NCI-H748 treated with DMSO at 0.1 percent for 48 hours (cell line): ENCODE data around the gene TMEM89.
A peak's percentile ranks its signal among the peaks of the same experiment; 100 is the strongest.

Source experiments
- DNase-seq: peaks from one replicate; lab custom pipeline; 2025; lab: John Stamatoyannopoulos, UW

TMEM89 gene, protein sequence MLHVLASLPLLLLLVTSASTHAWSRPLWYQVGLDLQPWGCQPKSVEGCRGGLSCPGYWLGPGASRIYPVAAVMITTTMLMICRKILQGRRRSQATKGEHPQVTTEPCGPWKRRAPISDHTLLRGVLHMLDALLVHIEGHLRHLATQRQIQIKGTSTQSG

DNA sequence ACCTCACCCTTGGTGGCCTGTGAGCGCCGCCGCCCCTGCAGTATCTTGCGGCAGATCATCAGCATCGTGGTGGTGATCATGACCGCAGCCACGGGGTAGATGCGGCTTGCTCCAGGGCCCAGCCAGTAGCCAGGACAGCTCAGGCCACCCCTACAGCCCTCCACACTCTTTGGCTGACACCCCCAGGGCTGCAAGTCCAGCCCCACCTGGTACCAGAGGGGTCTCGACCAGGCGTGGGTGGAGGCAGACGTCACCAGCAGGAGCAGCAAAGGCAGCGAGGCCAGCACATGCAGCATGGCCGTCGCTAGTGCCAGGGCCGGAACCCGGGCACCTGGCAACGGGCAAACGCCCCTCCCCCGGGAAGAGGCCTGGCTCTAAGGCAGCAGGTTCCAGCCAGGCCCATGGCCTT is at the start of gene TMEM89:
TSS of gene TMEM89 (minus strand) at position 309 of the 409 bp plus-strand sequence. CDS start at position 296, 13 bp downstream.
- no peak for DNase-seq

DNA sequence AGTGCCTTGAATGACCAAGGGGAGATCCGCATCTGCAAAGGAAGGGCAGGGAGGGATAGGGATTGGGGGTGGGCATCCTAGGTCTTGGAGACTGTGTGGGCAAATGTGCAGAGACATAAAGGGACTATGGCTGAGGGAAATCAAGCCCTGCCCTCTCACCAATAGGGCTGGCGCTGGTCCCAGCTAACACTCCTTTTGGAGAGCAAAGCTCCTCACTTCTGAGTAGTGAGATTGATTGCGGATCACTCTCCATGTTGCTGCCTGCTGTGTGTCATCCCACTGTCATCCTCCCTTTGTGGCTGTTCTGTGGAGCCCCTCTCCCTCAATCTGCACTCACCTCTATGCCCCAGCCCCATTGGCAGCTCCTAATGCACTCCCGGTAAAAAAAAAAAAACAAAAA is 43.4 kb upstream of the TMEM89 start:
- DNase-seq, result no peak

DNA sequence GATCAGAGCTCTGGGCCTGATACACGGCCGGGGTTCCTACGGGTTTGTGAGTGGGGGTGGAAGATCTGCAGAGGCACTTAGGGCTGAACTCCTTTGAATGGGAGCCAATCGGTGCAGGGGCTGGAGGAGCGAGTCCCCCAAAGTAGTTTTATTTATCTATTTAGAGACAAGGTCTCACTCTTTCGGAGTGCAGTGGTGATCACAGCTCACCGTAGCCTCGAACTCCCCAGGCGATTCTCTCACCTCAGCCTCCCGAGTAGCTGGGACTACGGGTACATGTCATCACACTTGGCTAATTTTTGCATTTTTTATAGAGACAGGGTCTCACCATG is 42.7 kb upstream of the TMEM89 start:
- no peak for DNase-seq

DNA sequence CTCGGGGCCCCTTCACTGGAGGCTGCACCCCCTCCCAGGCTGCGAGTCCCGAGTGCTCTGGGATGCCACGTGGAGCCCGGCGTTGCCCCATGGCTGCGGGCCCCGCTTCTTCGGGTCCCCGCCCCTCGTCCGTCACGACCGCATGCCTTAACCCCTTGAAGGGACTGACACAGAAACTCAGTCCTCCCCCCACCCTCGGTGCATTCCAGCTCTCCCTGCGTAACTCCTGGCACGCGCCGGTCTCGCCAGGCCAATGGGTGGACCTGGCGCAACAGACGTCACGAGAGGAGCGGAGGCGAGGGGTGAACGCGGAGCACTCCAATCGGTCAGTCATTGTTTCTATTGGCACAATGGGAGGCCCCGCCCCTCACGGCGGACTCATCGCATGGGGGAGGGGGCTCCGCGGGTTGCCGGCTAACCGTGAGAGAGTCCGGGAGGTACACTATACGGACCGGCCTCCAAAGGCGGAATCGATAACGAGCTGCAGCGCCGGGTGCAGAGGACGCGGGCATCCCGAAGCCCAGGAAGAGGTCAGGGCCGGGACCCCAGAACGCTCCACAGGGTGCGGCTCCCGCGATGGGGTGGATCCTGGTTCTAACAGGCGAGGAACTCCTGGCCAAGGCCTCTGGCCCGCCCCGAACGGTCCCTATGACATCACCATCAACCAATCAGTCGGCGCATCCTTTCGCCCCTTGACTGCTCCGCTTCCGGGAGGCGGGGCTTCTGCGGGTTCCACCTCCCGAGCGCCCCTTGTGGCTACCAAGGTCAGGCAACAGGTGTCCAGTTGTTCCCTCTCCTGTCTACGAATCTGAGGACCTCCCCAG is 42.1 kb upstream of the TMEM89 start:
- peak; percentile 86 for DNase-seq

DNA sequence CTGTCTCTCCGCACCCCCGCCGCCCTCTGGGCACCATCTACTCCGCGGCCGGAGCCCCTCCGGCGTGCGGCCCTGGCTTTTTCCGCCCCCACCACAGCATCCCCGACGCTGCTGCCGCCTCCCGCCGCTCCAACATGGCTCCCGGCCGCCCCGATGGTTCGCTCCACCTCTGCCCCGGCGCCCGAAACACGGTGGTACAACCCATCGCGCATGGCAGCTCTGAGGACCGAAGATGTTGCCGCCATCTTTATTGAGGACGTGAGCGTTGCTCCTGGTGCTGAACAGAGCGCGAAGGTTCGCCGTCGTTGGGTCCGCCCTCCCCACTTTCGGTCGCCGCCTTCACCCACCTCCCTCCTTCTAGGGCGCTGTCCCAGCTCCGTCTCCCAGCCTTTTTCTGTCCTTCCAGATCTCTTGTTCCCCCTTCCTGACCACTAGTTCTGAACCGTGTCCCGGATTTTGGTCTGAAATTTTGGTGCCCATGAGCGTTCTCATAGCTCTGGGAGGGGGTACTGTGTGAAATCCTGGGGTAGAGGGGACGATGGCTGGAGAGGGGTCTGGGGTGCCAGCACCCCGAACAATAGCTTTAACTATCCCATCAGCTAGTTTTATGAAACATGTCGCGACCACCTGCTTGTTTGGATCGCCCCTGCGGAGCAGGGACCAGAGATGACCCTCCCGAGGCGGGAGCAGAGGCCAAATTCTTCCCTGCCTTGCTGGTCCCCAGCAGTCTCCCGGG is 41.4 kb upstream of the TMEM89 start, which contains the start of gene CELSR3:
TSS of gene CELSR3 (minus strand) at position 134 of the 736 bp plus-strand sequence. CDS start 252 bp downstream, outside the sequence.
- peak; percentile 49 for DNase-seq

DNA sequence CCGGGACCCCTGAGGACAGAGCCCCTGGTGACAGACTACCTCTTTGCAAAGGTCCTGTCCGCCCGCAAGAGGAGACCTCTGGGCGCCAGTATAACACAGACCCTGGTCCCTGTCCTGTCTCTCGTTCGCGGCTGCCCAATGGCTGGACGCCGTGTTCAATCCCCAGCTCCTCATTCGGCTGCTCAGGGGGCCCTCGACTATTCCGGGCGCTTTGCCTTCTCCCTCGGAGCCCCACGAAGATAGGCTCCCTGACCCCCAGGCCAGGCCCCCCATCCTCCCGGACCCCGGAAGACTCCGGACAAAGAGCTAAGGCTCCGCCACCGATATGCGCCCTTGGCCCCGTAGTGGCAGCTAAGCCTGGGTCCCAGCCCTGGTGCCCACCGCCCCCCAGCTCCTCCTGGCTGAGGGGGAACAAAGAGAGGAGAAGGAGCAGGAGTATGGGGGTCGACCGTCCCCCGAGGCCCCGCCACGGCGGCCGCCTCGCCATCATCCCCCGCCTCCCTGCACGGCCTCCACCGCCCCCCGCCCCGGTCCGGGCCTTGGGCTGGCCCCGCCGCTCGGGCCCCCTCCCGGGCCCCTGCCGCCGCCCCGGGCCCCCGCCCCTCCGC is 40.7 kb upstream of the TMEM89 start:
- DNase-seq, result no peak

DNA sequence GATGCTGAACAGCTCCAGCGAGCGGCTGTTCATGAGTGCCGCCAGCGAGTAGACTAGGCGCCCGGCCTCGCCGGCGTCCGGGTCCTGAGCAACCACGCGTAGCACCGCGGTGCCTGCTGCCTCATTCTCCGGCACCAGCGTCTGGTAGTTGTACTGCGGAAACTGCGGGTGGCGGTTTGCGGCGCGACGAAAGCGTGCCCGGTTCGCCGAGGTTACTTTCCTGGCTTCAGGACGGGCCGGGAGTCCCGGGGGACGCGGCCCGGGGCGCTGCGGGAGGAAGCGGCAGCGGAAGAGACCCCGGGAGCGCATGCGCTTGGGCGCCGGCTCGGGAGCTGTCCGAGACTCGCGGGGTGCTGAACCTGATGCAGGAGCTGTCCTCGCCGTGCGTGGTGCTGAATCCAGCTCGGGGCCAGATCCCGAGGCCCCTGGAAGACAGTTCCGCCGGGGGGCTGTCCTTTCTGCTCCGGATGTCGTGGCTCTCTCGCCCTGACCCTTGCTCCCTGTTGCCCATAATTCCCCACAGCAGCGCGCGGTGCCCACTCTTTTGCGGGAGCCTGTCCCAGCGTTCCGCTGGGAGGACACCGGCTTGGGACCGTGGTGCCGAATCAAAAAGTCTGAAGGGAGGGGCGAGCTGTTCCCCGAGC is 40.1 kb upstream of the TMEM89 start:
- no peak for DNase-seq

DNA sequence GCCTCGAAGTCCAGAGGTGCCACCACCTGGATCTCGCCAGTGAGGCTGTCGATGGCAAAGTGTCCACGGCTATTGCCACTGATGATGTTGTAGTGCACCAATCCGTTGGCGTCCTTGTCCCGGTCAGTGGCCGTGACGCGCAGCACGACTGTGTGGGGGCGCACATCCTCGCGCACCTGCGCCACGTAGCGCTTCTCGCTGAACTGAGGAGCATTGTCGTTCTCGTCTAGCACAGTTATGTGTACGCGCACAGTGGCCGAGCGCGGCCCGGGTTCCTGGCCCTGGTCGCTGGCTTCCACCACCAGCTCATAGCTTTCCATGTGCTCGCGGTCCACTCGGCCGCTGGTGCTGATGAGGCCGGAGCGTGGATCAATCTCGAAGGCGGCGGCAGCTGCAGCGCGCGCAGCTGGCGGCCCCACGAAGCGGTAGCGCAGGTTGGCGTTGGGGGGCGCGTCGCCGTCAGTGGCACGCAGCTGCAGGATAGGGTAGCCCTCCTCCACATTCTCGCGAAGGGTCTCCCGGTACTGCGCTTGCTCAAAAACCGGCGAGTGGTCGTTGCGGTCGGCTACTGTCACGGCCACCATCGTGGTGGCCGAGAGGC is 39.3 kb upstream of the TMEM89 start:
- no peak for DNase-seq

DNA sequence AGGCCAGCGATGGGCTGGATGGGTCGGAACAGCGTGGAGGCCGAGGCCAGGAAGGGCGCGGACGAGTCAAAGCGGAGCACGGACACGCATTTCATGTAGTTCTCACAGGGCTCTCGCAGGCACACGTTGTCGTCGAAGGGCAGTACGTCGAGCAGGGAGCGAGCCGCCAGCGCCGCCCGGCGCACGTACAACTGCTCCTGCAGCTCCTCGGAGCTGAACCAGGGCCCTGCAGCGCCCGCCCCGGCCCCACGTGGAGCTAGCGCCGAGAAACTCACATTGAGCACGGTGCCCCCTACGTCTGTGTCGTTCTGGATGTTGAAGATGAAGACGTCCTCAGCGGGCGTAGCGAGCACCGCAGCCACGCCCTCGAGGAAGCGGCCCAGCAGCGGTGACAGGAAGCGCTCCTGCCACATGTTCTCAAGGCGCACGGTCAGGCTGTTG is 35.3 kb upstream of the TMEM89 start:
- no peak for DNase-seq

DNA sequence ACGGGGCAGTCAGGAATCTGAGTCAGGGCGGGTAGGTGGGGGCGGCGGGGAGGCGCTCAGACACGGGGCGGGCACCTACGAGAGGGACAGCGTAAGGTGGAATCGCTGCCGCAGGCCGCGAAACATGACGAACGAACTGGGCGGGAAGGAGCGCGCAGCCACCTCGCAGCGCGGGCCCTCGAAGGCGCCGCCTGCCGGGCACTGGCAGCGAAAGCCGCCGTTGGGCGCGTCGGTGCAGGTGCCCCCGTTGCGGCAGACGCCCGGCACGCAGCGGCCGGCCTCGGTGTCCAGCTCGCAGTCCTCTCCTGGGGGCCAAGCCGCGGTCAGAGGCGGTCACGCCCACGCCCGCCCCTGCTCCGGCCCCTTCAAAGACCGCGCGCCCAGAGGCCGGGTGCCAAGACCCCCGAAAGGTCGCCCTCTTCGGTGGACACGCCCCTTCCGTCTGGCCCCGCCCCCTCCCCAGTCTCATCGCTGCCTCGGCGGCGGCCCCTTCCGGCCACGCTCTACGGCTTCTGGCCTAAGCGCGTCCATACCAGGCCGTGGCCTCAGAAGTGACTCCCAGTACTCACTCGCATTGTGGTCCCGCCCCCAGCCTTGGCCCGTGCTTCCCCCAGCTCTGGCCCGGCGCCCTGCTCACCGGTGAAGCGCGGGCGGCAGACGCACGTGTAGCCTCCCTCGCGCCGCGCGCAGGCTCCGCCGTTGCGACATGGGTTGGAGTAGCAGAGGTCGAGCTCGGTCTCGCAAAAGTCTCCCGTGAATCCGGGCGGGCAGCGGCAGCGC is 34.7 kb upstream of the TMEM89 start:
- no peak for DNase-seq

DNA sequence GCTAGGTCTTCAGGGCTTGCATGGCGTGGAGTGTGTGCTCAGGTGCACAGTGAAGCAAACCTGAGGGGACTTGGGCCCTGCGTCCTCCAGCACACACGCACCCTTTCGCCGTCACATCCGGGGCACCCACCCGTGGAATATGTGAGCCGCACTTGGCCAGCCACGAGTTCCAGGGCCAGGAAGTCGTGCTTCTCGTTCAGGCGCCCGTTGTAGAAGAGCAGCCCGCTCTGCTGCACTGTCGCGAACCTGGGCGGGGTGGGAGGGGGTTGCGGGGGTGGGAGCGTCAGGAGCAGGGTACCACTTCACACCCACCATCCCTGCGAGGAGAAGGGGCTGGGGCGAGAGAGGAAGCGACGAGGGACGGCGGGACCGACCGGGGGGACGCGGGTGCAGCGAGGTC is 34.0 kb upstream of the TMEM89 start:
- DNase-seq, result no peak

DNA sequence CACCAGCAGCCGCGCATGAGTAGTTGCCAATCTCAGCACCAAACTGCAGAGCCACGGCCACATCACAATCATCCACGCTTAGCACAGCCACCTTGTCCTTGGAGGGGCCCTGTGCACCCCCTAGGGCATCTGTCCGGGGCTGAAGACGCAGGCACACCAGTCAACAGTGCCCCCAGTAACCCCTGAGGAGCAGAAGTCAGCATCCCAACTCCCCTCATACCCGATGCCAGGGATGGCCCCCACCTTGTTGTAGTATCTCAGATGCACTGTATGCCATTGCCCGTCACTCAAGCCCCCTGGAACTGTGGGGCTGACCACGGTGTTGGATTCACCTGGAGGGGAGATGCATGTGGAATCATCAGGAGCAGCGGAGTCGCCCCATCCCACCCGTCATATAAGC is 33.5 kb upstream of the TMEM89 start:
- DNase-seq, result no peak

DNA sequence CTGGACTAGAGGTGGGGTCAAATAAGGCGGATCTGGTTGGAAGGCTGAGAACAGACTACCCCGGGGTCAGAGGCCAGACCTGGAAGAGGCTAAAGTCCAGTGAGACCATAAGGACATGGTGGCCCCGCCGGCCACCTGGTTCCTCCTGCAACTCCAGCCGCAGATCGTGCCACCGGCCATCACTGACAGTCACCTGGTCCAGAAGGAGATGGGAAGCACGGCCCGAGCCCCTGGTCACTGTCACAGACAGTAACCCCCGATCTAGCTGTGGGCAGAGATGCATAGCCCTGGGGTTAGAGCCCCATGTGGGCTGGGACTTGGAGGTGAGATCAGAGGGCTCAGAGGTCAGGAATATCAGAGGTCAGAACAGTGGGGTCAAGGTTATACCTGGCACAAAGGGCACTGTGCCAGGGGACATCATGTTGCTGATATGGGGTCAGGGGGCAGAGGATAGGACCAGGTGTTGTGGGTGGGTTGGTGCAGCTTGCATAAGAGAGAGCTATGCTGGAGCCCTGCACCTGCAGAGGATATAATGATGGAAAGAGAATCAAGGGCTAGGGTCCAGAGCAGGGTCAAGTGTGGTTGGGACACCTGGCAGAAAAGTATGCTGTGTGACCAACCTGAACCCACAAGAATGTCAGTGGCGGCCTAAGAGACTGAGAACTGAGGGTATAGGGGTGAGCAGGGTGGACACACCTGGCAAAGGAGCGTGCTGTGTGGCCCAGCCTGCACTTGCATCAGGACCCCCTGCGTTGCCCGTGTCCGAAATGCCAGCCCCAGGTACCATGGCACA is 31.6 kb upstream of the TMEM89 start:
- DNase-seq, result no peak

DNA sequence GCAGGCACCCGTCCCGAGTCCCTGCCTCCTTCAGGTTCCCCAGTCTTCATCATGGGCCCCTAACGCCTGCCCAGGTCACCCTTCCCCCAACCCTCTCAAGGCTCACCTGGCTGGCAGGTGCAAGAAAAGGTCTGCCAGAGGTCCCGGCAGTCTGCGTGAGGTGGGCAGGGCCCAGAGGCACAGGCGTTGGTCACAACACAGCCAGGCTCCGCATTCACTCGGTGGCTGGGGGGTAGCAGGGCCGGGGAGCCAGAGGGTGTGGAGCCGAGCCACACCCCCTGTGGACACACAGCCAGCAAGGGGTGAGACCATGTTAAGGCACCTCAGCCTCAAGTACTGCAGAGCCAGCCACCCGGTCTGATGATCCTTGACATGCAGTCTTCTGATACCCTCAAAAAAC is 30.2 kb upstream of the TMEM89 start:
- no peak for DNase-seq

DNA sequence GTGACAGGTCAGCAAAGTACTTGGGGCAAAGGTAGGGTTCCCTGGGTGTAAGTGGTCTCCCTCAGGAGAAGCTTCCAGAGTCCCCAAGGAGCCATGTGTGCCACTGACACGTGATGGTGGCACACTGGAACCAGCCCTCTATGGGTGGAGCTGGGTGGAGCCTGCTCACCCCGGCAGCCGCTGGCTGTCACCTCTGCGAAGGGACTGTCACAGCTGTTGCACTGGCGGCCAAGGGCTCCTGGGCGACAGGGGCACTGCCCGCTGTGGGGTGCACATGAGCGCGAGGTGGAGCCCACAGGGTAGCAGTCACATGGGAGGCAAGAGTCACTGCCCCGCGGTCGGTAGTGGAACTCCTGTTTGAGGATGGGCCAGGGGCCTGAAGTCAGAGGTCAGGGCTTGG is 29.2 kb upstream of the TMEM89 start:
- DNase-seq, result no peak

DNA sequence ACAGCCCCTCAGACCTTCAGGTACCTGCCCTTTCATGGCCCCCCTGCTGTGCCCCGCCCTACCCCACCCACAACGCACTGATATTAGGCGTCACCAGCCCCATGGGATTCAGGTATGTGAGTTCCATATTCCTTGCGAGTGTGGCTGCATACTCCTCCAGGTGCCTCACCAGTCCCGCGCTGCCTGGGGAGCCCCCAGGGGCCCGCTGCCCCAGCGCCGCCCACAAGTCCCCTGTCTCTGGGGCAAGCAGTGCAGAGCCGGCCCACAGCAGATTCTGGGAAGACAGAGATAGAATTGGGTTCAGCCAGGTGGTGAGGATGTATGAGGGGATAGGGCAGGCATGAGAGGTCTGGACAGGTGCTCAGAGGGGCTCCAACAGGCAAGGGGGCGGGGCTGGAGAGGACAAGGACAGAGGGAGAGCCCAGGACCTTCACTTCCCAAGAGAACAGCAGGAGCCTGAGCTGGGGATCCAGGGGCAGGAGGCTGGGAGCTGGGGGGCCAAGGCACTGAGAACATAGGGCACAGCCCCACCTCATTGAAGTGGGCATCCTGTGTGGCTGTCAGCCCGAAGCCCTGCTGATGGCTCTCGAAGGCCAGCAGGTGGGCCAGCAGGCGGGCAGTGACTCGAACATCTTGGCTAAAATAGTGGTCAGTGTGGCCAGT is 26.8 kb upstream of the TMEM89 start:
- no peak for DNase-seq

DNA sequence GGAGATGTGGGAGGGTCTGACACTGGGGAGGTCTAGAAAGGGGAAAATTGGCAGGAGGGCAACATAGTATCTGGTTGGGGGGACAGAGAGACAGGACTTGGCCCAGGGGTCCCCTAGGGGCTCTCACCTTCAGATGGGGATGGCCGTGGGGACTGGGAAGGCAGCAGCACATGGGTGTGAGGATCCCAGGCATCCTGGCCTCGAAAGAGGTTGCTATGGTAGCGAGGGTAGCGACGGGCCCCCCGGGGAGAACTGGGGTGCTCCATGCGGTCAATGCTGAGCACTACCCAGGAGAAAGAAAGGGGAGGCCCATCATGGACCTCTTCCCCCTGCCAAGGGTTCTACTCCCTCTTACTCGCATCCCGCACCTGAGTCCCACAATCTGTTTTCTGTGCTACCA is 26.1 kb upstream of the TMEM89 start:
- no peak for DNase-seq

DNA sequence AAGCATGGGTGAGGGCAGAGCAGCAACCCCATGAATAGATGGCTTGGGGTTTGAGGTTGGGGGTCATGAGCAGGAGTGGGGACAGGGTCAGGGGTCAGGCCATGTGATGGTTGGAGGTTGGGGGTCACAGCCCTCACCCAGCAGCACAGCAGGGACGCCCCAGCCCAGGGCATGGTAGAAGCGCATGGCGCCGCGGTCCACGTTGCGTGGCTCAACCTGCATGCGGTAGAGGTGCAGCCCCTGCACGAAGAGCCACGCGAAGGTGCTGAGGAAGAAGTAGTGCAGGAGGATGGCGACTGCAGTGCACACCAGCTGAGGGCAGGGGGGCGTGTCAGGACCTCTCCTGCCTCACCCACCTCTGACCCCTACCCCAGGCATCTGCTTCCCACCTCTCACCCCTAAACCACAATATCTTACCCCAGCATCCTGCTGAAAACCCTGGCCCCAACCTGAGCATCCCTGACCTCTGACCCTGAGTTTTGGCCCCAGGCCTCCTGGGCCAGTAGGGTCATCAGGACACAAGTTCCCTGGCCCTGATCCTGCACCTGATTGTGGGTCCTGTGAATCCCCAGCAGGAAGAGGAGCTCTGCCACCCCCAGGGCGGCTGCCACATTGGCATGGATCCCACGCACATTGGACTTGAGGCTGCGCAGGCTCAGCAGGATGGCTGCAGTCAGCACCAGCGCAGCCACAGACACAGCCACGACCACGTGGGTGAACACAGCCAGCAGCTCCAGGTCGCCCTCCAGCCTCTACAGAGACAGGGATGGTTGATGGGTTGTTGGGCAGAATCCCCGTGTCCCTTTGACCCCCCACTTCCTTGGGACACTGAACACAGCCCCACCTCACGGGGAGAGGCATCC is 23.6 kb upstream of the TMEM89 start:
- no peak for DNase-seq

DNA sequence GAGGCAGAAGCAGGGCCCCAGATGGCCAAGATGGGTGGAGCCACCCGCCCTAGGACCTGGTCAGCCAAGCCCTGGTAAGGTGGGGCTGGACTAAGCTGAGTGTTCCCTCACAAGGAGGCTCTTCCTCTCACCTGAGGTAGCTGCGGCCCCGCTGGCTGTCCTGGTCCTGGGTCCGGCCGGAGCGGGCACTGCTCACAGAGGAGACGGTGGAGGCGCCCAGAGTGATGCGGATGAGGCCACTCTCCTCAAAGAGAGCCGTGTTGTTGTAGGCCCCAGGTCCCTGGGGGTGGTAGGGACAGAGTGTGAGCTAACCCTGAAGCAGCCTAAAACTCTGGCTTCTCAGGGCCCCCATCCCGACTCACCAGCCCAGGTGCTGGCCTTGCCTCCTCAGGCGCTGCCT is 21.0 kb upstream of the TMEM89 start:
- no peak for DNase-seq
